K562 (cell line): ENCODE data around the gene BMPER. TPM values are rescaled to one million over a fixed set of nuclear protein-coding genes. Genes with fewer than 3 reads are reported as not detected.

ENCODE experiments used
- ATAC-seq: fragments of 200-7000 bp; cut with Tn5 transposase; 3 replicates; pipeline ENCODE4 v1.9.1; 2020; ENCODE audit warnings: moderate library complexity
- BruUV-seq: library from RNA; stranded (reverse); fragments of 400-500 nt; replicated peaks from 2 replicates; lab custom pipeline; 2021; lab: Mats Ljungman, UMichigan
- CTCF ChIA-PET: fragments of 300-600 bp; formaldehyde crosslinking; extraction: SDS; loops from one replicate; lab custom pipeline; 2021; ENCODE audit warnings: low intra/inter-chr PET ratio; lab: Yijun Ruan, JAX
- POLR2A ChIA-PET: fragments of 300-600, 350-650 bp; sonication (Branson Sonifier 250); formaldehyde crosslinking; extraction: SDS; loops from one replicate; lab custom pipeline; 2021; ENCODE audit warnings: antibody characterized with exemption, inconsistent platforms; lab: Yijun Ruan, JAX
- DNase-seq, 4 experiments: peaks; one replicate each; pipeline versions ENCODE4 v3.0.0 to v3.0.0-alpha.2; 2011 to 2018; ENCODE audit warnings: low spot score in 3 of 4, mixed read lengths in 3 of 4; ENCODE audit errors: extremely low read depth in 1 of 4
- FAIRE-seq: peaks from 2 replicates; lab custom pipeline; 2011; peaks lifted over from hg19 to GRCh38; lab: Jason Lieb, UNC
- H2AFZ ChIP-seq: 2 replicates; pipeline ENCODE4 v1.6.0; 2011; ENCODE audit warnings: low read depth, low read length, control low read depth, inconsistent platforms
- H3K27ac ChIP-seq: fragments of 200-600 bp; 3 replicates; pipeline ENCODE4 v1.8.0; 2011; ENCODE audit warnings: low read depth, mild to moderate bottlenecking, control low read depth, inconsistent platforms, low read length, moderate library complexity, mixed read lengths; ENCODE audit errors: extremely low read depth
- H3K27me3 ChIP-seq, 2 experiments: fragments of 300-600 bp in 1 of 2; 2 replicates in 1 of 2; 3 replicates in 1 of 2; pipeline versions ENCODE4 v1.6.0 to v1.8.0; 2011; ENCODE audit warnings: inconsistent platforms in 2 of 2, low read length in 2 of 2, mild to moderate bottlenecking in 1 of 2, mixed read lengths in 1 of 2, moderate library complexity in 1 of 2; ENCODE audit not compliant: control insufficient read depth in 2 of 2, insufficient read depth in 2 of 2
- H3K36me3 ChIP-seq: fragments of 300-600 bp; 3 replicates; pipeline ENCODE4 v1.8.0; 2011; ENCODE audit warnings: mild to moderate bottlenecking, low read length, inconsistent platforms; ENCODE audit not compliant: control insufficient read depth, insufficient read depth
- H3K4me1 ChIP-seq, 2 experiments: fragments of 200-600 bp in 1 of 2; replicated peaks in 1 of 2; 2 replicates in 1 of 2; 3 replicates in 1 of 2; pipeline versions ENCODE4 v1.5.1 to v1.8.0; 2011; ENCODE audit warnings: inconsistent platforms in 2 of 2, low read length in 2 of 2, mild to moderate bottlenecking in 1 of 2, mixed read lengths in 1 of 2, moderate library complexity in 1 of 2; ENCODE audit not compliant: control insufficient read depth in 2 of 2, insufficient read depth in 2 of 2
- H3K4me2 ChIP-seq: 2 replicates; pipeline ENCODE4 v1.6.1; 2011; ENCODE audit warnings: low read length, control low read depth, inconsistent platforms, mixed read lengths; ENCODE audit not compliant: insufficient read depth
- H3K4me3 ChIP-seq: fragments of 200-600 bp; sonication (generic), shearing (Covaris generic); 2 replicates; pipeline ENCODE4 v1.5.1; 2016; ENCODE audit warnings: control low read depth, inconsistent platforms
- H3K79me2 ChIP-seq: fragments of 200-600 bp; 3 replicates; pipeline ENCODE4 v1.8.0; 2011; ENCODE audit warnings: low read length, inconsistent platforms; ENCODE audit not compliant: control insufficient read depth, insufficient read depth
- H3K9ac ChIP-seq, 2 experiments: 2 replicates each; pipeline versions ENCODE4 v1.6.0 to v1.6.1; 2011; ENCODE audit warnings: low read depth in 2 of 2, low read length in 2 of 2, control low read depth in 1 of 2, inconsistent platforms in 1 of 2, mild to moderate bottlenecking in 1 of 2, mixed read lengths in 1 of 2; ENCODE audit not compliant: insufficient read depth in 1 of 2
- H3K9me1 ChIP-seq: one replicate; pipeline ENCODE4 v1.6.0; 2011; ENCODE audit warnings: inconsistent platforms, mild to moderate bottlenecking, low read length, moderate library complexity; ENCODE audit not compliant: control insufficient read depth, insufficient read depth
- H3K9me3 ChIP-seq: replicated peaks from 2 replicates; pipeline ENCODE4 v1.5.1; 2011; ENCODE audit warnings: low read depth, low read length, inconsistent platforms; ENCODE audit not compliant: control insufficient read depth, insufficient read depth
- H4K20me1 ChIP-seq: replicated peaks from 2 replicates; pipeline ENCODE4 v1.6.1; 2011; ENCODE audit warnings: low read length, inconsistent platforms, mixed read lengths; ENCODE audit not compliant: control insufficient read depth, insufficient read depth
- BDP1 ChIP-seq: IDR thresholded peaks from 3 replicates; pipeline ENCODE4 v1.6.1; 2011; ENCODE audit not compliant: insufficient read length, insufficient read depth
- RBM39 ChIP-seq: fragments of 200-400 bp; formaldehyde crosslinking; optimal IDR thresholded peaks from 2 replicates; pipeline ENCODE3; 2018; ENCODE audit warnings: low read depth, low read length
- SRSF9 ChIP-seq: fragments of 200-400 bp; formaldehyde crosslinking; IDR thresholded peaks from 2 replicates; pipeline ENCODE4 v1.6.1; 2017; ENCODE audit warnings: low read depth, low read length, borderline replicate concordance
- TEAD1 ChIP-seq, 2 experiments: fragments of 450-650 bp in 1 of 2; sonication (generic) in 1 of 2; formaldehyde crosslinking; IDR thresholded peaks; 2 replicates each; pipeline versions ENCODE4 v1.4.0 to v1.8.0; 2020 to 2022; ENCODE audit warnings: mild to moderate bottlenecking in 2 of 2, missing genetic modification reagents in 1 of 2
- WGBS: fragments of 100-300 bp; shearing (Covaris generic); methylation state at CpG from one replicate; pipeline ENCODE4 v1.1.6; 2016; ENCODE audit warnings: low coverage, mixed read lengths; ENCODE audit not compliant: insufficient coverage; ENCODE audit errors: missing lambda C conversion rate; 5-methylcytosine and 5-hydroxymethylcytosine counted together
- in situ Hi-C: fragments of 300-500 bp; cut with MboI; formaldehyde crosslinking; loops from 4 replicates; pipeline ENCODE4 v1.15.0; 2018; ENCODE audit warnings: inconsistent platforms, mixed read lengths
- intact Hi-C: fragments of 100-400 bp; cut with micrococcal nuclease; formaldehyde crosslinking; loops from 2 replicates; pipeline ENCODE4 v1.14.2; 2022
- polyA plus RNA-seq, 8 experiments: library from polyadenylated mRNA; depleted of rRNA in 4 of 8; stranded (reverse) in 5 of 8; unstranded in 3 of 8; fragments of >200 nt; fragmentation: Nextera tagmentation in 2 of 8; fragmentation: Illumina TruSeq in 1 of 8; extraction: Ambion mirVana in 2 of 8; extraction: Trizol in 1 of 8; gene quantifications; 2 replicates each; pipeline versions ENCODE4 v1.2.1 to v1.2.3, GENCODE V29; 2011 to 2014; ENCODE audit warnings: inconsistent platforms in 1 of 8, missing spikeins in 1 of 8
- total RNA-seq, 7 experiments: library from RNA; depleted of rRNA in 6 of 7; stranded (reverse); fragments of >200 nt in 6 of 7; fragmentation: Illumina TruSeq in 2 of 7; extraction: Trizol in 2 of 7; gene quantifications; 2 replicates each; pipeline versions ENCODE4 v1.2.1 to v1.2.3, GENCODE V29; 2011 to 2021; ENCODE audit warnings: low replicate concordance in 1 of 7
- TF ChIP-seq, protein P1 (sequence below): fragments of 450-650 bp; formaldehyde crosslinking; IDR thresholded peaks from 2 replicates; pipeline ENCODE4 v1.4.0; 2022; ENCODE audit warnings: missing genetic modification characterization

BMPER gene
- total and polyA plus RNA-seq, 9 of the 15 experiments (the other 6 are each of a cell fraction or from before 2014, with no cell fraction given), result not detected

GRCh38 chr7:34043461-34044305 lies 138.3 kb downstream of the BMPER start:
- 0% methylated on average over 4 of the region's 4 CpGs for WGBS
- DNase-seq (no peak), FAIRE-seq (no peak), ATAC-seq (no peak)
- Histone ChIP-seq H3K4me1 (no peaks in the 10 kb centered on the region), H3K9me3 (no peaks in the 10 kb centered on the region), H3K36me3 (no peaks in the 10 kb centered on the region), H3K79me2 (no peaks in the 10 kb centered on the region), H4K20me1 (no peaks in the 10 kb centered on the region), H2AFZ (no peak overlapping the region), H3K9me1 (no peaks in the 10 kb centered on the region), H3K4me2 (no peak overlapping the region), H3K9ac (no peak overlapping the region), H3K4me3 (no peak overlapping the region), H3K27me3 (no peaks in the 10 kb centered on the region), H3K27ac (no peak overlapping the region)
- ChIA-PET CTCF (no interaction called here), POLR2A (no interaction called here)
- intact Hi-C loops (no loop called here), in situ Hi-C loops (no loop called here)
- TF ChIP-seq, protein P1, sequence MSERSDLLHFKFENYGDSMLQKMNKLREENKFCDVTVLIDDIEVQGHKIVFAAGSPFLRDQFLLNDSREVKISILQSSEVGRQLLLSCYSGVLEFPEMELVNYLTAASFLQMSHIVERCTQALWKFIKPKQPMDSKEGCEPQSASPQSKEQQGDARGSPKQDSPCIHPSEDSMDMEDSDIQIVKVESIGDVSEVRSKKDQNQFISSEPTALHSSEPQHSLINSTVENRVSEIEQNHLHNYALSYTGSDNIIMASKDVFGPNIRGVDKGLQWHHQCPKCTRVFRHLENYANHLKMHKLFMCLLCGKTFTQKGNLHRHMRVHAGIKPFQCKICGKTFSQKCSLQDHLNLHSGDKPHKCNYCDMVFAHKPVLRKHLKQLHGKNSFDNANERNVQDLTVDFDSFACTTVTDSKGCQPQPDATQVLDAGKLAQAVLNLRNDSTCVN, result no peak
- TF ChIP-seq BDP1, result no peak
- TF ChIP-seq TEAD1 (CRISPR knock-in tag; IDR thresholded peaks at IDR 0.05), result no peak
- no peak for TF ChIP-seq SRSF9
- no peak for TF ChIP-seq RBM39
- no TSS peak for BruUV-seq
